Muscle of leg (tissue), 11 donors: ENCODE data around the gene MSI2. TPM values are rescaled to one million over a fixed set of nuclear protein-coding genes. Genes with fewer than 3 reads are reported as not detected.

ENCODE experiments used
- DNase-seq: peaks from one replicate; pipeline ENCODE4 v3.0.0; 2013
- H3K27ac ChIP-seq: one replicate; pipeline ENCODE4 v1.5.1; 2013; ENCODE audit warnings: mild to moderate bottlenecking, low read length, control low read depth
- H3K27me3 ChIP-seq: one replicate; pipeline ENCODE4 v1.6.1; 2013; ENCODE audit warnings: low read length; ENCODE audit not compliant: control insufficient read depth, insufficient read depth
- H3K36me3 ChIP-seq: one replicate; pipeline ENCODE4 v1.6.1; 2013; ENCODE audit warnings: low read length; ENCODE audit not compliant: control insufficient read depth, insufficient read depth
- H3K4me1 ChIP-seq: one replicate; pipeline ENCODE4 v1.6.1; 2013; ENCODE audit warnings: low read length; ENCODE audit not compliant: control insufficient read depth, insufficient read depth
- H3K4me3 ChIP-seq: one replicate; pipeline ENCODE4 v1.5.1; 2013; ENCODE audit warnings: low read length, control low read depth
- H3K9me3 ChIP-seq: replicated peaks from 2 replicates; pipeline ENCODE4 v1.6.1; 2013; ENCODE audit warnings: low read depth, low read length; ENCODE audit not compliant: control insufficient read depth
- WGBS: methylation state at CpG from one replicate; pipeline ENCODE4 v1.1.5; 2013; ENCODE audit warnings: missing lambda C conversion rate; ENCODE audit not compliant: insufficient coverage; 5-methylcytosine and 5-hydroxymethylcytosine counted together
- polyA plus RNA-seq, 8 donors: library from polyadenylated mRNA; unstranded; fragments of 120-200 nt; gene quantifications; one replicate each; pipeline versions ENCODE4 v1.2.1 to v1.2.3, GENCODE V29; 2013; ENCODE audit warnings: inconsistent platforms in 1 of 8, low replicate concordance in 1 of 8; ENCODE audit not compliant: insufficient read length in 8 of 8, insufficient read depth in 1 of 8
- total RNA-seq: library from RNA; stranded (reverse); fragments of 120-200 nt; gene quantifications from one replicate; pipeline ENCODE4 v1.2.4, GENCODE V29; 2013

The MSI2 gene
- total and polyA plus RNA-seq, 9 donors: 21.5 to 32.0 (median 27.4) TPM

GRCh38 chr17:57461082-57461481 lies 204.8 kb downstream of the MSI2 start:
- no peak for DNase-seq
- Histone ChIP-seq H3K36me3 (no peaks in the 10 kb centered on the region), H3K4me3 (no peak overlapping the region), H3K9me3 (no peaks in the 10 kb centered on the region), H3K27me3 (peaks cover 2% of the 10 kb centered on the region), H3K4me1 (peaks cover 2% of the 10 kb centered on the region), H3K27ac (no peak overlapping the region)
- 95% methylated on average over 3 of the region's 6 CpGs for WGBS

GRCh38 chr17:57462007-57462579 lies 205.8 kb downstream of the MSI2 start:
- H3K4me3 ChIP-seq: no peak overlapping the region
- H3K27me3 ChIP-seq: peaks cover 2% of the 10 kb centered on the region
- H3K4me1 ChIP-seq: peaks cover 4% of the 10 kb centered on the region
- 96% methylated on average over 4 of the region's 4 CpGs for WGBS
- no peaks in the 10 kb centered on the region for H3K36me3 ChIP-seq
- no peaks in the 10 kb centered on the region for H3K9me3 ChIP-seq
- no peak overlapping the region for H3K27ac ChIP-seq
- DNase-seq: no peak

DNA sequence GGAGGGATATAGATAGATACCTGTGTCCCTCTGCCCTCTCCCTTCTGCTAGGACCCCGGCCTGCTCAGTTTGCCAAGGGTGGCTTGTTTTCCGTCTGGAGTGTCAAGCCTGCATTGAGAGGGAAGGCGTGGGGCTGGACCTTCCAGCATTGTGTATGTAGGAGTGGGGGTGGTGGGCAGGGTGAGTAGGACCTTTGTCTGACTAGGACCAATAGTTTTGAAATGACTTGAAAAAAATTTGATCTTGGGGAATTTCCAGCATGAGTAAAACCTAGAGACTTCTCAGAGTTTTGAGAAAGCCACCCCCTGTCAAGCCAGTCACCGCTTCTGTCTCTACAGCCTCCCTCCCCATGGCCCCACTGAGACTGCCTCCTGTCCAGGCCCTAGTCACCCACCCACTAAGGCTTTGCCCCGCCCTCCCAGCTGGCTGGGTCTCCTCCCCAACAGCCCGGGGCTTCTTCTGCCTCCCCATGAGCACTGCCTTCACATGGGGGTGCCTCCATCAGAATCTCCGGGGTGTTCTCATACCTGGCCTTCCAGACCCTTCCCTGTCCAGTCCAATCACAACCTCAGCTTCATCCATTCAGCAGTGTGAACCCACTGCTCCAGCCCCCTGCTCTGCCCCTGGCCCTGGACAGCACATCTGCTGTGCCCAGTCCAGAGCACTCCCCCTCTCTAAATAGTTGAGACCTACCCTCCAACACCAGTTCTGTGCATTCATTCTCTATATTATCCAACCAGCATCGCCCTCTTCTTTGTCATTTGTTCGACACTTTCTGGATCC lies 207.0 kb downstream of the MSI2 start:
- Histone ChIP-seq H3K9me3 (no peaks in the 10 kb centered on the region), H3K4me1 (peaks cover 4% of the 10 kb centered on the region), H3K4me3 (no peak overlapping the region), H3K36me3 (no peaks in the 10 kb centered on the region), H3K27ac (no peak overlapping the region), H3K27me3 (peaks cover 2% of the 10 kb centered on the region)
- no peak for DNase-seq
- WGBS: 70% methylated on average over 7 of the region's 9 CpGs

DNA sequence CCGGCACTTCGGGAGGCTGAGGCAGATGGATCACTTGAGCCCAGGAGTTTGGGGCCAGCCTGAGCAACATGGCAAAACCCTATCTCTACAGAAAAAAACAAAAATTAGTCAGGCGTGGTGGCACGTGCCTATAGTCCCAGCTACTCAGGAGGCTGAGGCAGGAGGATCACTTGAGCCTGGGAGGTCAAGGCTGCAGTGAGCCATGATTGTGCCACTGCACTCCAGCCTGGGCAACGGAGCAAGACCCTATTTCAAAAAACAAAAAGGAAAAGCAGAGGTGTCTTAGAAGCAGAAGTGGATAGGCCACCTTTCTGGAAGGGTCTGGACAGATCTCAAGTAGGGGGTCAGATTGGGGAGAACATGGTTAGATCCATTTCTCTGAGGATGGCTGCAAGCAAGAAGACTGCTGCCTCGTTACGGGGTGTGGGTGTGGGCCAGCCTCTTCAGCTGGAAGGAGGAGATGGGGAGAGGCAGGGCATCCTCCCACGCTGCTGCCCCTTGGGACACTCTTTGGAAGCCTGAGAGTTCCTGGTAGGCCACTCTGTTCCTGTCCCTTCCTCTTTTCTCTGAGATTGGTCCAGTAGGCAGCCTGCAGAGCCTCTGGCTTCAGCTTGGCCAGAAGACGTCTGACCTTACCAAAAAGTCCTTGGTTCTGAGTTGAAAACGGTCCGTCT lies 208.0 kb downstream of the MSI2 start:
- peaks cover 4% of the 10 kb centered on the region for H3K4me1 ChIP-seq
- WGBS: 72% methylated on average over 7 of the region's 11 CpGs
- no peaks in the 10 kb centered on the region for H3K9me3 ChIP-seq
- H3K27me3 ChIP-seq: peaks cover 2% of the 10 kb centered on the region
- H3K36me3 ChIP-seq: no peaks in the 10 kb centered on the region
- H3K4me3 ChIP-seq: no peak overlapping the region
- no peak for DNase-seq
- no peak overlapping the region for H3K27ac ChIP-seq

- no peak overlapping the region for H3K4me3 ChIP-seq
- DNase-seq: no peak
- peaks cover 2% of the 10 kb centered on the region for H3K27me3 ChIP-seq
- H3K36me3 ChIP-seq: no peaks in the 10 kb centered on the region
- H3K4me1 ChIP-seq: peaks cover 4% of the 10 kb centered on the region
- H3K9me3 ChIP-seq: no peaks in the 10 kb centered on the region
- no peak overlapping the region for H3K27ac ChIP-seq
- 50% methylated on average over 2 of the region's 5 CpGs for WGBS
These were observed 209.3 kb downstream of the MSI2 start for GRCh38 chr17:57465610-57466009.

DNA sequence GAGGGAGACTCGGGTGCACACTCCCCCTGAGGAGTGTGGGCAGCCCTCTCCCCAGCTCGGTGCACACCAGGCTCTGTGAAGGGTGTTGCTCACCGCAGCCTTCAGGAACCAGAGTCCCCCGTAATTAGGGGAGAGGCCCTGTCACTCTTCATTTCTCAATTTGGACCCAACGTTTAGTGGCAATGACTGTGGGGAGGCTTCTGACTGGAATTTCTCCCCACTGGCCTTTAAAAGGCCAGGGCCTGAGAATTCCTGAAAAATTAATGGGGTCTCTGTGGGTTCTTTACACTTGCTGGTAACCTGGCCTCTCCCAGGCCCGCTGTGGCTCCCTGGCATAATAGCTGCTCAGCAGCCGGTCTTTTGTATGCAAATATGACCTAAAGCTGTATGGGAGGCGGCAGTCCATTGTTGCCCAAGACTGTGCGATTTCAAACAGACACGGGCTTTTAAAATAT lies 209.7 kb downstream of the MSI2 start:
- Histone ChIP-seq H3K36me3 (no peaks in the 10 kb centered on the region), H3K4me3 (no peak overlapping the region), H3K9me3 (no peaks in the 10 kb centered on the region), H3K4me1 (peaks cover 4% of the 10 kb centered on the region), H3K27me3 (peaks cover 6% of the 10 kb centered on the region), H3K27ac (no peak overlapping the region)
- 57% methylated on average over 4 of the region's 10 CpGs for WGBS
- DNase-seq: no peak

DNA sequence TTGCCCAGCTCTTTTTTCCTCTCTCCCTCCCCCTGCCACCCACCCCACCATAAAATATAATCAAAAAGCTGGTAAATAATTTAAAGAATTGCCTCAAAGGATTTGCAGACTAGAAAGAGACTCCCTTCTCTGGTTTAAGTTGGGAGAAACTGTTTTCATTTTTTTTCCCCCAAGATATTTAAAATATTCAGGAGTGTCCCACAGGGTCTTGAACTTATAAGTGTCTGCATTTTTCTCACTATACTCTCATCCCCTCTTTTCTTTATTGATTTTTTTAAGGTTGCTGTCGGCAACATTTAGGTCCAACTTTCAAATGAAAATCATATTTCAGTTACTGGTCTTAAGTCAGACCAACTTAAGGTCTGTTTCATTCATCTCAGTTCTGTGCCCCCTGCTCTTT lies 210.2 kb downstream of the MSI2 start:
- H3K9me3 ChIP-seq: no peaks in the 10 kb centered on the region
- 40% methylated on average over 1 of the region's 1 CpG for WGBS
- H3K4me1 ChIP-seq: peaks cover 6% of the 10 kb centered on the region
- H3K27me3 ChIP-seq: peaks cover 7% of the 10 kb centered on the region
- H3K36me3 ChIP-seq: no peaks in the 10 kb centered on the region
- H3K4me3 ChIP-seq: no peak overlapping the region
- DNase-seq: no peak
- H3K27ac ChIP-seq: no peak overlapping the region

DNA sequence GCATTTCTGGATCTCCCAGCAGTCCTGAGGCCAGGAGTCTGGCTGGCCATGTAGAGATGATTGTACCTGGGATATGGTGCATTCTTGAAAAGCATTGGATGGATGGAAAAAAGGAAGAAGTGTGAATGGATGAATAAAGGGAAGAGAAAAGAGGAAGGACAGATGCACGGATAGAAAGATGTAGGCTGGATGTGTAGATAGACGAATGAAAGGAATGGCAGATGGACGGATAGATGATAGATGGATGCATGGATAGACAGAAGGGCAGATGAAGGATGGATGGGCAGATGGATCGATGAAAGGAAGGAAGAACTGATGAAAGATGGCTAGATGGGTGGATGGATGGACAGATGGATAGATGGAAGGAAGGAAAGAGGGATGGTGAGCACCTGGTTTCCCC lies 210.9 kb downstream of the MSI2 start:
- Histone ChIP-seq H3K36me3 (no peaks in the 10 kb centered on the region), H3K4me3 (no peak overlapping the region), H3K27ac (no peak overlapping the region), H3K4me1 (peaks cover 13% of the 10 kb centered on the region), H3K9me3 (no peaks in the 10 kb centered on the region), H3K27me3 (peaks cover 12% of the 10 kb centered on the region)
- 92% methylated on average over 3 of the region's 4 CpGs for WGBS
- no peak for DNase-seq

GRCh38 chr17:57467801-57468200 lies 211.5 kb downstream of the MSI2 start:
- H3K27me3 ChIP-seq: peaks cover 12% of the 10 kb centered on the region
- H3K4me1 ChIP-seq: peaks cover 15% of the 10 kb centered on the region
- no peak for DNase-seq
- H3K9me3 ChIP-seq: no peaks in the 10 kb centered on the region
- no peak overlapping the region for H3K4me3 ChIP-seq
- no peaks in the 10 kb centered on the region for H3K36me3 ChIP-seq
- 90% methylated on average over 3 of the region's 5 CpGs for WGBS
- no peak overlapping the region for H3K27ac ChIP-seq
